Dermis blood vessel endothelial cell (primary cell): ENCODE data around the gene FLG2. TPM values are rescaled to one million over a fixed set of nuclear protein-coding genes. Genes with fewer than 3 reads are reported as not detected.
"Not testable (repeated sequence)": the region's sequence is repeated elsewhere in the genome, so short reads cannot be mapped to it uniquely, and the experiment has no call there.

ENCODE experiments used
- DNase-seq: peaks from one replicate; pipeline ENCODE4 v3.0.0; 2010
- total RNA-seq: library from RNA; depleted of rRNA; stranded (reverse); fragments of >200 nt; gene quantifications from 2 replicates; pipeline ENCODE4 v1.2.3, GENCODE V29; 2014

Gene FLG2
- total RNA-seq, 1 donor from 2014 or later = not detected

DNA sequence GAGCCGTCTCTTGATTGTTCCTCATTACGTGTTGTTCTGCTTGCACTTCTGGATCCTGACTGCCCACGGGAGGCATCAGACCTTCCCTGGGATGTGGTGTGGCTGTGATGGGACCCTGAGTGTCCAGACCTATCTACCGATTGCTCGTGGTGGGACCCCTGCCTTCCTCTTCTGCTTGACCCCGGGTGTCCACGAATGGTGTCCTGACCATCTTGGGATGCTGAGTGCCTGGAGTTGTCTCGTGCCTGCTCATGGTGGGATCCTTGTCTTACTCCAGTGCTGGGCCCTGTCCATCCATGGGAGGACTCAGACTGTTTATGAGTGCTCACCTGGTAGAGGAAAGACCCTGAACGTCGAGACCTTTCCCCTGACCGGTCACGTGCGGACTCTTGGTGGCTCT lies 47.6 kb downstream of the FLG2 start:
- DNase-seq = not testable (repeated sequence)

DNA sequence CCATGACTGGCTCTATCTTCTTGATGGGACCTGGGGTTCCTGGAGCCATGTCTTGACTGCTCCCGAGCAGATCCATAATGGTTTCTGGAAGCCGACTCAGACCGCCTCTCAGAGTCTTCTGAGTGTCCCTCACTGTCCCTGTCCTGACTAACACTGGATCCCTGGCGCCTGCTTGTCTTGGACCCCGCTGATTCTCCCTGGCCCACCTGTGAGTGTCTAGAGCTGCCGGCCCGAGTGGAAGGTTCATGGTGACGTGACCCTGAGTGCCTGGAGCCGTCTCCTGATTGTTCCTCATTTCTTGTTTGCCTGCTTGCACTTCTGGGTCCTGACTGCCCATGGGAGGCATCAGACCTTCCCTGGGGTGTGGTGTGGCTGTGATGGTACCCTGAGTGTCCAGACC lies 49.9 kb downstream of the FLG2 start:
- no peak for DNase-seq

DNA sequence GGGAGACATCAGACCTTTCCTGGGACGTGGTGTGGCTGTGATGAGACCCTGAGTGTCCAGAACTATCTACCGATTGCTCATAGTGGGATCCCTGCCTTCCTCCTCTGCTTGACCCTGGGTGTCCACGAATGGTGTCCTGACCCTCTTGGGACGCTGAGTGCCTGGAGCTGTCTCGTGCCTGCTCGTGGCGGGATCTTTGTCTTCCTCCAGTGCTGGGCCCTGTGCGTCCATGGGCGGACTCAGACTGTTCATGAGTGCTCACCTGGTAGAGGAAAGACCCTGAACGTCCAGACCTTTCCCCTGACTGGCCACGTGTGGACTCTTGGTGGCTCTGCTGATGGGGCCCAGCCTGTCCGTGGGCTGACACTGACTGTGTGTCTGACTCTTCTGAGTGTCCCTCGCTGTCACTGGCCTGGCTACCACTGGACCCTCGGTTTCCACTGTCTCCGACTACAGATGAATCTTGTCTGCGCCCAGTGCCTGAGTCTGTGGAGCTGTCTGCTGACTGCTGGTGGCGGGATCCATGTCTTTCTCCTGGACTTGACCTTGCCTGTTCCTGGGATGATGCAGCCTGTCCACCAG lies 50.4 kb downstream of the FLG2 start:
- not testable (repeated sequence) for DNase-seq

DNA sequence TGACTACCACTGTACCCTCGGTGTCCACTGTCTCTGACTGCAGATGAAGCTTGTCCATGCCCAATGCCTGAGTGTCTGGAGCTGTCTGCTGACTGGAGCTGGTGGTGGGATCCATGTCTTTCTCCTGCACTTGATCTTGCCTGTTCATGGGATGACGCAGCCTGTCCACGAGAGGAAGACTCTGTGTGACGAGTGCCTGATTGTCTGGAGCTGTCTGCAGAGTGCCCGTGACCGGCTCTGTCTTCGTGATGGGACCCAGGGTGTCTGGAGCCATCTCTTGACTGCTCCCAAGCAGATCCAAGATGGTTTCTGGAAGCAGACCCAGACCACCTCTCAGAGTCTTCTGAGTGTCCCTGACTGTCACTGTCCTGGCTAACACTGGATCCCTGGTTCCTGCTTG lies 51.0 kb downstream of the FLG2 start:
- not testable (repeated sequence) for DNase-seq

DNA sequence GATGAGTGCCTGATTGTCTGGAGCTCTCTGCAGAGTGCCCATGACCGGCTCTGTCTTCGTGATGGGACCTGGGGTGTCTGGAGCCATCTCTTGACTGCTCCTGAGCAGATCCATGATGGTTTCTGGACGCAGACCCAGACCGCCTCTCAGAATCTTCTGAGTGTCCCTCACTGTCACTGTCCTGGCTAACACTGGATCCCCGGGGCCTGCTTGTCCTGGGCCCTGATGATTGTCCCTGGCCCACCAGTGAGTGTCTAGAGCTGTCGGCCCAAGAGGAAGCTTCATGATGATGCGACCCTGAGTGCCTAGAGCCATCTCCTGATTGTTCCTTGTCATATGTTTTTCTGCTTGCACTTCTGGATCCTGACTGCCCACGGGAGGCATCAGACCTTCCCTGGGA lies 51.8 kb downstream of the FLG2 start:
- DNase-seq = not testable (repeated sequence)

DNA sequence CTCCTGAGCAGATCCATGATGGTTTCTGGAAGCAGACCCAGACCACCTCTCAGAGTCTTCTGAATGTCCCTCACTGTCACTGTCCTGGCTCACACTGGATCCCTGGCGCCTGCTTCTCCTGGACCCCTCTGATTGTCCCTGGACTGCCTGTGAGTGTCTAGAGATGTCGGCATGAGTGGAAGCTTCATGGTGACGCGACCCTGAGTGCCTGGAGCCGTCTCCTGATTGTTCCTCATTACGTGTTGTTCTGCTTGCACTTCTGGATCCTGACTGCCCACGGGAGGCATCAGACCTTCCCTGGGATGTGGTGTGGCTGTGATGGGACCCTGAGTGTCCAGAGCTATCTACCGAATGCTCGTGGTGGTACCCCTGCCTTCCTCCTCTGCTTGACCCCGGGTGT lies 53.7 kb downstream of the FLG2 start:
- DNase-seq = not testable (repeated sequence)

DNA sequence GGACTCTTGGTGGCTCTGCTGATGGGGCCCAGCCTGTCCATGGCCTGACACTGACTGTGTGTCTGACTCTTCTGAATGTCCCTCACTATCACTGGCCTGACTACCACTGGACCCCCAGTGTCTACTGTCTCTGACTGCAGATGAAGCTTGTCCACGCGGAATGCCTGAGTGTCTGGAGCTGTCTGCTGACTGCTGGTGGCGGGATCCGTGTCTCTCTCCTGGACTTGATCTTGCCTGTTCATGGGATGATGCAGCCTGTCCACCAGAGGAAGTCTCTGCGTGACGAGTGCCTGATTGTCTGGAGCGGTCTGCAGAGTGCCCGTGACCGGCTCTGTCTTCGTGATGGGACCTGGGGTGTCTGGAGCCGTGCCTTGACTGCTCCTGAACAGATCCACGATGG lies 55.0 kb downstream of the FLG2 start:
- DNase-seq = not testable (repeated sequence)

DNA sequence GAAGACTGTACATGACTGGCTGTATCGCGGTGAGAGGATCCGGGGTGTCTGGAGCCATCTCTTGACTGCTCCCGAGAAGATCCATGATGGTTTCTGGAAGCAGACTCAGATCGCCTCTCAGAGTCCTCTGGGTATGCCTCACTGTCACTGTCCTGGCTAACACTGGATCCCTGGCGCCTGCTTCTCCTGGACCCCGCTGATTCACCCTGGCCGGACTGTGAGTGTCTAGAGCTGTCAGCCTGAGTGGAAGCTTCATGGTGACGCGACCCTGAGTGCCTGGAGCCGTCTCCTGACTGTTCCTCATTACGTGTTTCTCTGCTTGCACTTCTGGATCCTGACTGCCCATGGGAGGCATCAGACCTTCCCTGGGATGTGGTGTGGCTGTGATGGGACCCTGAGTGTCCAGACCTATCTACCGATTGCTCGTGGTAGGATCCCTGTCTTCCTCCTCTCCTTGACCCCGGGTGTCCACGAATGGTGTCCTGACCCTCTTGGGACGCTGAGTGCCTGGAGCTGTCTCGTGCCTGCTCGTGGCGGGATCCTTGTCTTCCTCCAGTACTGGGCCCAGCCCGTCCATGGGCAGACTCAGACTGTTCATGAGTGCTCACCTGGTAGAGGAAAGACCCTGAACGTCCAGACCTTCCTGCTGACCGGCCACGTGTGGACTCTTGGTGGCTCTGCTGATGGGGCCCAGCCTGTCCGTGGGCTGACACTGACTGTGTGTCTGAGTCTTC lies 56.5 kb downstream of the FLG2 start:
- DNase-seq = not testable (repeated sequence)

Other genes starting within 250 kb of the FLG2 start
- gene TCHH, start 244.6 kb downstream of the FLG2 start, total RNA-seq = 0.05 and 0.17 TPM in 2 replicates
- gene RPTN, start 200.8 kb downstream of the FLG2 start, total RNA-seq = not detected in 2 replicates
- under 0.01 TPM in 1 of 2 replicates, not detected in the other for gene HRNR, start 135.8 kb downstream of the FLG2 start, total RNA-seq
- under 0.01 and 0.05 TPM in 2 replicates for gene FLG, start 34.8 kb downstream of the FLG2 start, total RNA-seq
- gene CRNN, start 54.3 kb upstream of the FLG2 start, total RNA-seq = not detected in 2 replicates
- not detected in 2 replicates for gene LCE5A, start 150.8 kb upstream of the FLG2 start, total RNA-seq
- gene CRCT1, start 154.5 kb upstream of the FLG2 start, total RNA-seq = not detected in 2 replicates
- not detected in 2 replicates for gene LCE3E, start 206.8 kb upstream of the FLG2 start, total RNA-seq
- not detected in 2 replicates for gene LCE3D, start 220.5 kb upstream of the FLG2 start, total RNA-seq
- gene LCE3C, start 240.2 kb upstream of the FLG2 start, total RNA-seq = not detected in 2 replicates